HG03439 (cell line): Measurements from ENCODE around the gene NBEAL2.

Experiments
- ATAC-seq: cut with Tn5 transposase; IDR thresholded peaks from one replicate; pipeline ENCODE4 v1.9.1; 2021; ENCODE audit warnings: mild to moderate bottlenecking, moderate library complexity; ENCODE audit not compliant: unreplicated experiment

The NBEAL2 gene

DNA sequence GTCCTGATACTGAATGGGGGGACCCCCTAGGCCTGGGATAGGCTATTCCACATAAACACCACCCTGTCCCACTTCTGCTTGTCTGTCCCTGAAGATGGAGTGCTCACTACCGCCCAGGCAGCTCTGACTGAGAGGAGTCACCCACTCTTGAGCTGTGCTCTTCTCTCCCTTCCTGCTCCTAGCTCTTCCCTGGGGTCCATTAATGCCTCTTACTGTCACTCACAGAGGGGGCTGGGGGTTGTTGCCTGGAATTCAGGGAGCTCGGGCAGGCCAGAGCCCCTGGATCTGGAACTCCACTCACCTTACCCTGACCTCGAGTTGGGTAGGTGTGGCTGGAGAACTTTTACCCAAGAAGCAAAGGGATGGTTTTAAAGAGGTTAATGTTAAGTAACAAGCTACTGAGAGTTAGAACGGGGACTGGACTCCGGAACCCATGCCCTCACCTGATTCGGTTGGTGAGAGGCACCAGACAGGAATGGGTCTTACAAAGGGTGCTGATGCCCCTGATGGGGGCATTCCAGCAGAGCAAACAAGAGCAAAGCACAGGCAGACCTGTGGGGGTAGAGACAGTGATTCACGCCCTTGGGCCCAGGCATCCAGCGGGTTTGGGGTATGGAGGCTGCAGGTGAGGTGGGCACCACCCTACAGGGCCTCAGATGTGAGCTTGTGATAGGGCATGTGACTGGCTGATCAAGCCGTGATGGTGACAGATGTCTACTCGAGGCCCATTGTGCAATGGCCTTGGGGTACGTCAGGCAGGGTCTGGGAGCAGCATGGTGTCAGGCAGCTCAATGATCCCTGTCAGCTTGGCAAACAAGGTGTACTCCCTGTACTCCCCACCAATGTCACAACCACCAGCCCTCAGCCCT, 5.4 kb downstream of the NBEAL2 start:
- no peak for ATAC-seq

GRCh38 chr3:46985588-46985987, 6.1 kb downstream of the NBEAL2 start:
- ATAC-seq: no peak

DNA sequence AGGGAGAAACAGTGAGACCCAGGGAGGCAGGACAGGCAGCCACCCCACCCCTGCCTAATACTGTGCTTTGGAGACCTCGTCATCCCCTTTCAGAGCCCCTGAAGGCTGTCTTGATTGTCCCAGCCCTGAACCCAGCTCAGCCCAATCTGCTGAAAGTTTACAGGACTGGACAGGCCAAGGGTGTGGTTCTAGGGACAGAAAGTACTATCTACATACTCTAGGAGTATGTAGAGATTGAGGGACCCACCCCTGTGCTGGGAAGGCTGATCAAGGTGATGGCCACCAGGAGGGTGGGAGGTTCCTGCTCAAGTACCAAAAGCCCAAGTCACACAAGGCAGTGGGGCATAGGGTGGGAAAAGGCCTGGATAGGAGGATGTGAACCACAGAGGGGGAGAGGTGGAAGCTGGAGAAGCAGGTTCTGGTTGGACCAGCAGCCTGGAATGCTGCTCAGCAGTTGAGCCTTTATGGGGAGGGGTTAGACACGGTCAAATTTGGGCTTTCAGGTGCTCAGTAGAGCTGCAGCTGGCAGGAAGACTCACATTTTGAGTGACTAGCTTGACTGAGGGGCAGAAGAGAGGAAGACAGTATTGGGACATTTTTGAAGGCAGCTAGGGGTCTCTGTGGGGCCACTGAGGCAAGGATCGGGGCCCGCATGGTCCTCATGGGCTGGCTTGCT, 6.7 kb downstream of the NBEAL2 start:
- ATAC-seq: no peak

GRCh38 chr3:46986782-46987310, 7.4 kb downstream of the NBEAL2 start:
- ATAC-seq: no peak

- no peak for ATAC-seq
These were observed 7.9 kb downstream of the NBEAL2 start for GRCh38 chr3:46987319-46987742.

- ATAC-seq: peak; percentile 47
These were observed 8.4 kb downstream of the NBEAL2 start for GRCh38 chr3:46987743-46988401.

DNA sequence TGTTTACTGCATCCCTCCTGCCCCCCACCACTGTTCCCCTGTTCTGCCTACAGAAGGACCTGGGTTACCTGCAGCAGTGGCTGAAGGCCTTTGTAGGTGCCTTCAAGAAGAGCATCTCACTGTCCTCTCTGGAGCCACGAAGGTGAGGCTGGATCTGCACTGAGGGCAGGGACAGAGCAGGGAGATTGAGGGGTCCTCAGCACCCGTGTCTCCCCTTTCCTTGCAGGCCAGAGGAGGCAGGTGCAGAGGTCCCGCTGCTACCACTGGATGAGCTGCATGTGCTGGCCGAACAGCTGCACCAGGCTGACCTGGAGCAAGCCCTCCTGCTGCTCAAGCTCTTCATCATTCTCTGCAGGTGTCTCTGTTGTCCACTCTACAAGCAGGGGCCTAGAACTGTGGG, 9.2 kb downstream of the NBEAL2 start:
- no peak for ATAC-seq

DNA sequence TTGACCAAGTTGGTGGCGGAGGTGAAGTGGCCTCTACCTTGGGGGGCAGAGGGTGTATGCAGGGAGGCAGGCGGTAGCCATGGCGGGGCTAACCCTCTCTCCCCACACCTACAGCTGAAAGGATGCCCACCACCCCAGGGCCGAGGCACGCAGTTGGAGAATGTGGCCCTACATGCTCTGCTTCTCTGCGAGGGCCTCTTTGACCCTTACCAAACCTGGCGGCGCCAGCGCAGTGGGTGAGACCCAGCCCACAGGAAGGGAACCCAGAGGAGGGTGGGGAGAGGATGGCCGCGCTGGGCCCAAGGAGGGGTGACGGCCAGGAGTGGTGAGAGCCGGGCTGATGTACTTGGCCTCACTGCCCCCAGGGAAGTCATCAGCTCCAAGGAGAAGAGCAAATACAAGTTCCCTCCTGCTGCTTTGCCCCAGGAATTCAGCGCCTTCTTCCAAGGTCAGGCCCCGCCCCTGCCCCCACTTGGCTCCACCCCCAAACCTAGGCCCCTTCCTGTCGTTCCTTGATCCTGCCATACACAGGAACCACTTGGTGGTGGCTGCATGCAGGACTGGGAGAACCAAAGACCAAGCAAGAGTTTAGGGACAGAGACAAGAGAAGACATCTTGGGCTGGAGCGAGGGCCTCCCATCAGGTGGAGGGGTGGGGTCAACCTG, 9.8 kb downstream of the NBEAL2 start:
- no peak for ATAC-seq

- ATAC-seq: no peak
These were observed 11.3 kb downstream of the NBEAL2 start for GRCh38 chr3:46990573-46991374.

DNA sequence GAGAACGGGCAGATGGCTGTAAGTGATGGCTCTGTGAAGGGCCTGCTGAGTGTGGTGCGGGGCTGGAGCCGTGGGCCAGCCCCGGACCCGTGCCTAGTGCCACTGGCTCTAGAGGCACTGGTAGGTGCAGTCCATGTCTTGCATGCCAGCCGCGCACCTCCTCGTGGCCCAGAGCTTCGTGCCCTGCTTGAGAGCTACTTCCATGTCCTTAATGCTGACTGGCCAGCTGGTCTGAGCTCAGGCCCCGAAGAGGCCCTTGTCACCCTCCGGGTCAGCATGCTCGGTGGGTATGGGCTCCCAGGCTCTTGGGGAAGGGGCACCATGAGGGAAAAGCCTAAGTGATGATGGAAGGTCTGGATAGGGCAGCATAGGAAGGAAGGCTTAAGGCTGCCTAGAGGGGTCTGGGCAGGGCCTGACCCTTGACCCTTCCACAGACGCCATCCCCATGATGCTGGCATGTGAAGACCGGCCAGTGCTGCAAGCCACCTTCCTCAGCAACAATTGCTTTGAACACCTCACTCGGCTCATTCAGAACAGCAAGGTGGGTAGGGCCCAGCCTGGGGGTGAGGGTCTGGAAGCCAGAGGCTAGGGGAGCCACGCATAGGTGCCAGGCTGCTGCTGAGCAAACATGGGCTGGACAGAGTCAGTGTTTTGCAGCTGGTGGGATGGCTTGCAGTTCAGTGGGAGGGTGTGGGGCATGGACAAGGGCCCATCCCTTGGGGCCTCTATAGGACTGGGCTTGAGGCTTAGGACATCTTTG, 12.1 kb downstream of the NBEAL2 start:
- ATAC-seq: no peak

DNA sequence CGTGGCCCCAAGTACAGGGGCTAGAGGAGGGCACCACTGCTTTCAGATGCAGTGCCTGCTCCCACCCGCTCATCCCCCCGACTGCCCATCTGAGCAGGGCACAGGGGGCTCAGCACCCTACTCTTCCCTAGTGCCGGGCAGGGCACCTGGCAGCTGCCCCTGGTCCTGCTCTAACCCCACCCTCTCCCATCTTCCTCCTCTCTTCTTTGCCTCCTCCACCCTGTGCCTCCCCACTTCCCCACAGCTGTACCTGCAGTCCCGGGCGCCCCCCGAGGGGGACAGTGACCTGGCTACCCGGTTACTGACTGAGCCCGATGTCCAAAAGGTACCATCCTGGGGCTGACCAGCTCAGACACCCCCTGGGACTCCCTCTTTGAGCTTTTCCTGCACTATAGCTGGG, 12.8 kb downstream of the NBEAL2 start:
- ATAC-seq: no peak

- no peak for ATAC-seq
These were observed 13.8 kb downstream of the NBEAL2 start for GRCh38 chr3:46993292-46993691.

DNA sequence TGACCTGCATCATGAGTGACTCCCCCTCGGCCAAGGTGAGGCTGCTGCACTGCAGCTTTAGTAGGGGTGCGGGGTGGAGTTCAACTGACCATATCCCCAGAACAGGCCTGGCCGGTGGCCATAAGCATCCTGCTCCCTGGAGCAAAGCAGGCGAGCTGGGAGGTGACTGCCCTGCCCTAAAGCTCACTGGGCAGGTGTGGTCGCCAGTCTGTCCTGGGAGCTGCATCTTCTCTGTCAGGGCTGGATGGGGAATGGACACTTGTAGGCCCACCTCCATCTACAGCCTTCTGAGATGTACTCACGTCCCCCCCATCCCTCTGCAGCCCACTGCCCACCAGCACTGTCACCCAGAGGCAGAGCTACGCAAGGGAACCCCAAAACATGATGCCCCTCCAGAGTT, 14.5 kb downstream of the NBEAL2 start:
- no peak for ATAC-seq

- ATAC-seq: no peak
These were observed 15.6 kb downstream of the NBEAL2 start for GRCh38 chr3:46994801-46995731.

DNA sequence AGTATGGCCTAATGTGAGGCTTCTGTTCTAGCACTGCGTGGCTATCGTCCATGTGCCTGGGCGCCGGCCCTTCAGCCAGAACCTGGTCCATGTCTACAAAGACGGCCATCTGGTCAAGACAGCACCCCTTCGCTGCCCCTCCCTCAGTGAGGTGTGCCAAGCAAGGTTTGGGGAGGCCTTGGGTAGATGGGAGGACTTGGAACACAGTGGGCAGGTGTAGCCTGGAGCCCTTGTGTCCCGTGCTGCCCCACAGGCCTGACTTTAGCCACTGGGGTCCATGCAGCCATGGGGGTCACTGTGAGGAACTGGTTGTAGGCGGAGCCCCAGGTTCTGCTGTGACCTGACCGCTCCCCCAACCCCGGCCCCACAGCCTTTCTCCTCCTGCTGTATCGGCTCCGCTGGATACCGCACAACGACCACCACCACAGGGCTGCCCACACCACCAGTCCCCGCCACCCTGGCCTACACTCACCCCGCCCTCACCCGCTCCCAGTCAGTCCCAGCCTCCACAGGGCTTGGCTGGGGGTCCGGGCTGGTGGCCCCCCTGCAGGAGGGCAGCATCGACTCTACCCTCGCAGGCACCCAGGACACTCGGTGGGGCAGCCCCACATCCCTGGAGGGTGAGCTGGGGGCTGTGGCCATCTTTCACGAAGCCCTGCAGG, 16.6 kb downstream of the NBEAL2 start:
- no peak for ATAC-seq

GRCh38 chr3:46996689-46997452, 17.4 kb downstream of the NBEAL2 start:
- ATAC-seq: no peak

DNA sequence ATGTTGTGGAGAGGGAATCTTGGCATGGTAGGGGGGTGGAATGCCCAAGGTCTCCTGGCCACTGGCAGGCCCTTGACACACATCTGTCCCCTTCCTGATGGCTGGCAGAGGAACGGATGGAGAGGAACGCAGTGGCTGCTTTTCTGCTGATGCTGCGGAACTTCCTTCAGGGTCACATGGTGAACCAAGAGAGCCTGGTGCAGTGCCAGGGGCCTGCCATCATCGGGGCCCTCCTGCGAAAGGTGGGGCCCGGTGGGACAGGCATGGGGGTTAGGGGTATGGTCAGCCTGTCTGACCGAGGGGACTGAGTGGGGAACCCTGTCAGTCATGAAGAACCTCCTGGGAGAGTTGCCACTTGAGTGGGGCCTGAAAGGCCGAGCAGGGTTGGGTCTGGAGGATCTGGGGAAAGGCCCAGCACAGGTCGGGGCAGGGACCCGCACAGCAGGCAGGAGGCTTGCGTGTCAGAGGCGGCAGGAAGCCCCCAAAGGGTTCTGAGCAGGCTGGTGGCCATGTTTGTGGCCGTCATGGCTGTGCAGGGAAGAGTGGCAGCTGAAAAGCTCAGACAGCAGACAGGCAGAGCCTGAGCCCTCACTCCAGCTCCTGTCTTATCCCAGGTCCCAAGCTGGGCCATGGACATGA, 18.1 kb downstream of the NBEAL2 start:
- ATAC-seq: no peak
